ENCODE results near the gene ZSCAN18.

ZSCAN18 gene

GRCh38 chr19:58044886-58045285 lies 53.1 kb downstream of the ZSCAN18 start:
- no peak for DNase-seq (ENCODE audit: low read depth in 3 of 3)

- no peak for DNase-seq (ENCODE audit: low read depth in 3 of 3)
These were observed 53.6 kb downstream of the ZSCAN18 start for GRCh38 chr19:58044391-58044790.

GRCh38 chr19:58042495-58043340 lies 55.3 kb downstream of the ZSCAN18 start:
- DNase-seq (ENCODE audit: low read depth in 3 of 3), result no peak

GRCh38 chr19:58040751-58041525 lies 57.1 kb downstream of the ZSCAN18 start:
- DNase-seq (ENCODE audit: low read depth in 3 of 3), result no peak

GRCh38 chr19:58038688-58039204 lies 59.3 kb downstream of the ZSCAN18 start:
- DNase-seq (ENCODE audit: low read depth in 3 of 3), result no peak

- DNase-seq (ENCODE audit: low read depth in 3 of 3), result no peak
These were observed 59.9 kb downstream of the ZSCAN18 start for GRCh38 chr19:58037927-58038687.

- no peak for DNase-seq (ENCODE audit: low read depth in 3 of 3)
These were observed 62.2 kb downstream of the ZSCAN18 start for GRCh38 chr19:58035863-58036262.

GRCh38 chr19:58034477-58034793 lies 63.6 kb downstream of the ZSCAN18 start:
- no peak for DNase-seq (ENCODE audit: low read depth in 3 of 3)
